HepG2 (cell line): ENCODE results near the gene NPFFR1. TPM values are rescaled to one million over a fixed set of nuclear protein-coding genes. Genes with fewer than 3 reads are reported as not detected.
"Not testable (repeated sequence)": the region's sequence is repeated elsewhere in the genome, so short reads cannot be mapped to it uniquely, and the experiment has no call there.

Source experiments
- ATAC-seq: fragments of 200-7000 bp; cut with Tn5 transposase; 3 replicates; pipeline ENCODE4 v1.9.1; 2020; ENCODE audit warnings: mild to moderate bottlenecking, moderate library complexity
- BruUV-seq: library from RNA; stranded (reverse); fragments of 400-500 nt; replicated peaks from 2 replicates; lab custom pipeline; 2021; lab: Mats Ljungman, UMichigan
- CTCF ChIA-PET: fragments of 300-600 bp; formaldehyde crosslinking; extraction: SDS; loops from one replicate; lab custom pipeline; 2021; ENCODE audit warnings: low total read pairs, inconsistent platforms, low intra/inter-chr PET ratio; lab: Yijun Ruan, JAX
- POLR2A ChIA-PET: fragments of 350-600 bp; sonication (Branson Sonifier 250); formaldehyde crosslinking; loops from one replicate; lab custom pipeline; 2020; ENCODE audit warnings: antibody characterized with exemption, inconsistent platforms; lab: Yijun Ruan, JAX
- DNase-seq: peaks from one replicate; pipeline ENCODE4 v3.0.0-alpha.2; 2015; ENCODE audit warnings: low spot score
- FAIRE-seq: peaks from 3 replicates; lab custom pipeline; 2011; peaks lifted over from hg19 to GRCh38; lab: Jason Lieb, UNC
- H2AFZ ChIP-seq: one replicate; pipeline ENCODE4 v1.6.1; 2011; ENCODE audit warnings: low read length, inconsistent platforms
- H3K27ac ChIP-seq: fragments of 300-600 bp; 3 replicates; pipeline ENCODE4 v1.8.0; 2011; ENCODE audit warnings: mixed run types, mild to moderate bottlenecking, mixed read lengths, low read length, inconsistent platforms; ENCODE audit not compliant: insufficient read depth; ENCODE audit errors: extremely low read length
- H3K27me3 ChIP-seq, 2 experiments: fragments of 200-600 bp in 1 of 2; 2 replicates in 1 of 2; 3 replicates in 1 of 2; pipeline versions ENCODE4 v1.6.0 to v1.8.0; 2011; ENCODE audit warnings: low read length in 2 of 2, mild to moderate bottlenecking in 2 of 2, moderate library complexity in 2 of 2, inconsistent platforms in 1 of 2; ENCODE audit not compliant: insufficient read depth in 2 of 2, control insufficient read depth in 1 of 2
- H3K36me3 ChIP-seq, 2 experiments: fragments of 200-600 bp in 1 of 2; replicated peaks in 1 of 2; 2 replicates in 1 of 2; 3 replicates in 1 of 2; pipeline versions ENCODE4 v1.5.1 to v1.8.0; 2011; ENCODE audit warnings: low read length in 2 of 2, inconsistent platforms in 1 of 2; ENCODE audit not compliant: insufficient read depth in 2 of 2, control insufficient read depth in 1 of 2
- H3K4me1 ChIP-seq: 2 replicates; pipeline ENCODE4 v1.5.1; 2012; ENCODE audit warnings: low read length, inconsistent platforms; ENCODE audit not compliant: insufficient read depth
- H3K4me2 ChIP-seq: 2 replicates; pipeline ENCODE4 v1.6.0; 2011; ENCODE audit warnings: low read depth, low read length, inconsistent platforms
- H3K4me3 ChIP-seq, 3 experiments: fragments of 200-600 bp in 1 of 3; sonication (generic), shearing (Covaris generic) in 1 of 3; replicated peaks in 1 of 3; 2 replicates each; pipeline ENCODE4 v1.5.1; 2011 to 2016; ENCODE audit warnings: low read length in 3 of 3, inconsistent platforms in 2 of 3, low read depth in 2 of 3, mild to moderate bottlenecking in 2 of 3, control low read depth in 1 of 3, mixed read lengths in 1 of 3; ENCODE audit not compliant: insufficient read depth in 1 of 3
- H3K79me2 ChIP-seq: one replicate; pipeline ENCODE4 v1.6.1; 2011; ENCODE audit warnings: low read length, inconsistent platforms; ENCODE audit not compliant: insufficient read depth
- H3K9ac ChIP-seq: 2 replicates; pipeline ENCODE4 v1.6.0; 2011; ENCODE audit warnings: mild to moderate bottlenecking, low read depth, low read length, inconsistent platforms; ENCODE audit not compliant: insufficient read depth
- H3K9me3 ChIP-seq: 2 replicates; pipeline ENCODE4 v1.5.1; 2012; ENCODE audit warnings: mild to moderate bottlenecking, low read length
- H4K20me1 ChIP-seq: 2 replicates; pipeline ENCODE4 v1.6.0; 2011; ENCODE audit warnings: inconsistent platforms, mild to moderate bottlenecking, low read length, moderate library complexity; ENCODE audit not compliant: insufficient read depth
- CBX5 ChIP-seq: sonication (generic); formaldehyde crosslinking; IDR thresholded peaks from 2 replicates; pipeline ENCODE4 v1.4.0; 2020; ENCODE audit warnings: missing genetic modification reagents, borderline replicate concordance
- CEBPB ChIP-seq: IDR thresholded peaks from 2 replicates; pipeline ENCODE4 v1.6.1; 2011; ENCODE audit warnings: low read depth, low read length, improper control_type of control experiment, borderline replicate concordance
- CEBPG ChIP-seq: IDR thresholded peaks from 2 replicates; pipeline ENCODE4 v1.6.1; 2016
- ZNF44 ChIP-seq: sonication (generic); formaldehyde crosslinking; IDR thresholded peaks from 2 replicates; pipeline ENCODE4 v1.5.1; 2020; ENCODE audit warnings: mild to moderate bottlenecking, missing genetic modification reagents
- WGBS: methylation state at CpG from one replicate; pipeline ENCODE4 v1.1.6; 2017; ENCODE audit warnings: low lambda C conversion rate; 5-methylcytosine and 5-hydroxymethylcytosine counted together
- in situ Hi-C: cut with HindIII; loops from 2 replicates; pipeline ENCODE4 v1.10.0; 2017; ENCODE audit warnings: low pct_unique_long_range_greater_than_20kb; ENCODE audit not compliant: extremely low pct_ligation_motif_present
- intact Hi-C: fragments of 100-400 bp; cut with micrococcal nuclease; formaldehyde crosslinking; loops from one replicate; pipeline ENCODE4 v1.10.0; 2022; ENCODE audit not compliant: unreplicated experiment
- polyA plus RNA-seq, 8 experiments: library from polyadenylated mRNA; depleted of rRNA in 3 of 8; stranded (reverse) in 7 of 8; unstranded in 1 of 8; fragments of >200 nt; fragmentation: Illumina TruSeq in 4 of 8; extraction: Trizol in 4 of 8; gene quantifications; 2 replicates each; pipeline versions ENCODE4 v1.2.1 to v1.2.3, GENCODE V29; 2011 to 2016; ENCODE audit warnings: low read depth in 4 of 8, missing spikeins in 1 of 8, mixed read lengths in 1 of 8; ENCODE audit not compliant: insufficient read depth in 1 of 8
- total RNA-seq, 5 experiments: library from RNA; depleted of rRNA; stranded (reverse); fragments of >200 nt; fragmentation: Illumina TruSeq; extraction: Trizol; gene quantifications; 2 replicates each; pipeline ENCODE4 v1.2.3, GENCODE V29; 2016; ENCODE audit warnings: low read depth in 1 of 5
- TF ChIP-seq, protein P1 (sequence below): sonication (generic); formaldehyde crosslinking; IDR thresholded peaks from 2 replicates; pipeline ENCODE4 v1.4.0; 2020; ENCODE audit warnings: missing genetic modification reagents

Gene NPFFR1
- total and polyA plus RNA-seq, 2 of the 13 experiments (the other 11 are each of a cell fraction or from before 2014, with no cell fraction given): under 0.01 TPM; not detected in 1

DNA sequence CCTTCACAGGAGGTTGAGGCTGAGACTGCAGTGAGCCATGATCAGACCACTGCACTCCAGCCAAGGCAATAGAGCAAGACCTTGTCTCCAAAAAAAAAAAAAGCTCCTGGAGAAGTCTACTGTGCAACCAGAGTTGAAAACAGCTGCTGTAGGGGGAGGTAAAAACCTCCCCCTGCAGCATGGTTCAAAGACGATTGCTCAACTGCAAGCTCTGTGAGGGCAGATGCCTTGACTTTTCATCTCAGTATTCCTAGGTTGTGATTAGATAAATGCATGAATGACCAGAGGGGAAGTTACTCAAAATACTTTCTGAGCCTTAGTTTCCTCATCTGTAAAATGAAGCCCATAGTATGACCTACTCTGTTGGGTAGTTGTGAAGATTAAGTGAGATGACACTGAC is 25.6 kb downstream of the NPFFR1 start:
- intact Hi-C loops (no loop called here), in situ Hi-C loops (no loop called here)
- DNase-seq (no peak), ATAC-seq (no peak), FAIRE-seq (no peak)
- Histone ChIP-seq H3K4me3 (no peak overlapping the region), H3K79me2 (no peaks in the 10 kb centered on the region), H3K27me3 (peaks cover 0 to 23% of the 10 kb centered on the region in 2 experiments; a peak in 4 of 5 replicates), H3K9ac (no peak overlapping the region), H3K9me3 (peaks cover 9% of the 10 kb centered on the region), H3K36me3 (no peaks in the 10 kb centered on the region), H3K4me2 (no peak overlapping the region), H4K20me1 (no peaks in the 10 kb centered on the region), H2AFZ (no peak overlapping the region), H3K27ac (no peak overlapping the region), H3K4me1 (peaks cover 63% of the 10 kb centered on the region)
- no TSS peak for BruUV-seq
- ChIA-PET CTCF (no interaction called here), POLR2A (interaction anchor here (0.8 to 1.0 kb wide), 2 partner anchors 25 to 26 kb away, joined by 3 to 4 read pairs; partner anchors contain the start of gene PPA1)
- WGBS: 0% methylated on average over 1 of the region's 1 CpG
- TF ChIP-seq CBX5 (CRISPR knock-in tag) (no peak), CEBPG (CRISPR knock-in tag) (peak; percentile 60), CEBPB (0 out of 2 replicates have a peak, but pooled peaks have one; percentile 16), ZNF44 (CRISPR knock-in tag) (no peak)
- TF ChIP-seq, protein P1, sequence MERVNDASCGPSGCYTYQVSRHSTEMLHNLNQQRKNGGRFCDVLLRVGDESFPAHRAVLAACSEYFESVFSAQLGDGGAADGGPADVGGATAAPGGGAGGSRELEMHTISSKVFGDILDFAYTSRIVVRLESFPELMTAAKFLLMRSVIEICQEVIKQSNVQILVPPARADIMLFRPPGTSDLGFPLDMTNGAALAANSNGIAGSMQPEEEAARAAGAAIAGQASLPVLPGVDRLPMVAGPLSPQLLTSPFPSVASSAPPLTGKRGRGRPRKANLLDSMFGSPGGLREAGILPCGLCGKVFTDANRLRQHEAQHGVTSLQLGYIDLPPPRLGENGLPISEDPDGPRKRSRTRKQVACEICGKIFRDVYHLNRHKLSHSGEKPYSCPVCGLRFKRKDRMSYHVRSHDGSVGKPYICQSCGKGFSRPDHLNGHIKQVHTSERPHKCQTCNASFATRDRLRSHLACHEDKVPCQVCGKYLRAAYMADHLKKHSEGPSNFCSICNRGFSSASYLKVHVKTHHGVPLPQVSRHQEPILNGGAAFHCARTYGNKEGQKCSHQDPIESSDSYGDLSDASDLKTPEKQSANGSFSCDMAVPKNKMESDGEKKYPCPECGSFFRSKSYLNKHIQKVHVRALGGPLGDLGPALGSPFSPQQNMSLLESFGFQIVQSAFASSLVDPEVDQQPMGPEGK (CRISPR knock-in tag): 0 out of 2 replicates have a peak, but pooled peaks have one; percentile 18

DNA sequence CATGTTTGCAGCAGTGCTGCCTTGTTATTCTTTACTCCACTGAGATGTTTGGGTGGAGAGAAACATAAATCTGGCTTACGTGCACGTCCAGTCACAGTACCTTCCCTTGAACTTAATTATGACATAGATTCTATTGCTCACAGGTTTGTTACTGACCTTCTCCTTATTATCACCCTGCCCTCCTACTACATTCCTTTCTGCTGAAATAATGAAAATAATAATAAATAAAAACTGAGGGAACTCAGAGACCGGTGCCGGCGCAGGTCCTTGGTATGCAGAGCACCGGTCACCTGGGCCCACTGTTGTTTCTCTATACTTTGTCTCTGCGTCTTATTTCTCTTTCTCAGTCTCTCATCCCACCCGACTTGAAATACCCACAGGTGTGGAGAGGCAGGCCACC is 26.0 kb downstream of the NPFFR1 start:
- Histone ChIP-seq H3K27me3 (peaks cover 0 to 27% of the 10 kb centered on the region in 2 experiments; a peak in 3 of 5 replicates), H3K4me2 (peak overlapping the region; percentile 26; the same call in 1 of the 2 replicates), H3K4me1 (peaks cover 64% of the 10 kb centered on the region)
- H3K4me3 ChIP-seq, H4K20me1 ChIP-seq, H3K9me3 ChIP-seq, H3K36me3 ChIP-seq, in situ Hi-C loops, H2AFZ ChIP-seq, H3K79me2 ChIP-seq, CTCF ChIA-PET, H3K27ac ChIP-seq, FAIRE-seq, DNase-seq, BruUV-seq, H3K9ac ChIP-seq, ATAC-seq, intact Hi-C loops: not testable (repeated sequence)
- POLR2A ChIA-PET: interaction anchor here (0.8 kb wide), 1 partner anchor 24 kb away, joined by 3 read pairs; the partner anchor contains the start of gene PPA1
- WGBS: 30% methylated on average over 8 of the region's 8 CpGs
